Activated CD8-positive, alpha-beta memory T cell treated with anti-CD3 and anti-CD28 coated beads for 48 hours (primary cell): ENCODE data around the gene SEPTIN3.

Source experiments
- DNase-seq, 3 experiments: peaks; one replicate each; pipeline ENCODE4 v3.0.0-alpha.2; 2020; ENCODE audit warnings: low read depth in 2 of 3, low spot score in 2 of 3

SEPTIN3 gene

GRCh38 chr22:42013385-42013784, 44.1 kb downstream of the SEPTIN3 start:
- DNase-seq: no peak

- DNase-seq: no peak
Measured at GRCh38 chr22:42016111-42016510, 46.9 kb downstream of the SEPTIN3 start.

- no peak for DNase-seq
Measured at GRCh38 chr22:42018224-42018623, 49.0 kb downstream of the SEPTIN3 start.
